Urothelium cell line (cell line): ENCODE data around the gene CITED2.
A peak's percentile ranks its signal among the peaks of the same experiment; 100 is the strongest.

Experiments
- DNase-seq: peaks from one replicate; pipeline ENCODE4 v3.0.0; 2011; ENCODE audit warnings: low spot score, mixed read lengths
- FAIRE-seq: peaks from 2 replicates; lab custom pipeline; 2011; peaks lifted over from hg19 to GRCh38; lab: Jason Lieb, UNC

CITED2 gene

DNA sequence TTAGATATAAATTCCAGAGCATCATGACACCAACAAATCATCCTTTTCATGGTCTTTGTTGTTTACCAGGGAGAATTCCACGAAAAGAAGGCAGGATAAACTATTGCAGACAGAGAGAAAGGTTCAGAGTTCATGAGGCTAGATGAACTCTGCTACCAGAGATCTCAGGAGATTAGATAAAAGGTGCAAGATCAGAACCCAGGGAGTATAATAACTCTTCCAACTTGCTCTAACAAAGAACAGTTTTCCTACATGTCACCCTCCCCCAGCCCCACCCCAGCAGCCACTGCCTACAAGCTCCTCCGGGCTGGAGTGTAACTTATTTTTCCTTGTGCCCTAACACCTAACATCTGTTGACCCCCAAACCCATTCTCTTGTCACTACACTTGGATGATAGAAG is 13.9 kb upstream of the CITED2 start:
- no peak for DNase-seq
- FAIRE-seq = no peak

DNA sequence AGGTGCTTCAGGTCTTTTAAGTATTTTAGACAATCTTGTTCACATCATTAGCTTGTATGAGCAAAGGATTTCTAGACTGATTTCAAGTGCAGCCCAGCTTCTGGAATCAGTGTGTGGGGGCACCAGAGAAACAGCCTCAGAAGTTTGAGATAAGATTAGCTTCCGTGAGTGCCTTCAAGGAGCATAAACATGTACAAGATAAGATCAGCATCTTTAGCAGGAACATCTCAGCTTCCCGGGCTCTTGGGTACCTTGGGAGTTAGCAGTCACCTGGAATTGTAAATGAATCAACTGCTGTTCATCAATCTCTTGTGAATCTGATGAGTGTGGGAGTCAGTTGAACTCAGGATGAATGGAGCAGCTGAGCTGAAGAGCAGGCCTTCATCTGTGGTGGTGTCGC is 12.0 kb upstream of the CITED2 start:
- FAIRE-seq = no peak
- DNase-seq = no peak

DNA sequence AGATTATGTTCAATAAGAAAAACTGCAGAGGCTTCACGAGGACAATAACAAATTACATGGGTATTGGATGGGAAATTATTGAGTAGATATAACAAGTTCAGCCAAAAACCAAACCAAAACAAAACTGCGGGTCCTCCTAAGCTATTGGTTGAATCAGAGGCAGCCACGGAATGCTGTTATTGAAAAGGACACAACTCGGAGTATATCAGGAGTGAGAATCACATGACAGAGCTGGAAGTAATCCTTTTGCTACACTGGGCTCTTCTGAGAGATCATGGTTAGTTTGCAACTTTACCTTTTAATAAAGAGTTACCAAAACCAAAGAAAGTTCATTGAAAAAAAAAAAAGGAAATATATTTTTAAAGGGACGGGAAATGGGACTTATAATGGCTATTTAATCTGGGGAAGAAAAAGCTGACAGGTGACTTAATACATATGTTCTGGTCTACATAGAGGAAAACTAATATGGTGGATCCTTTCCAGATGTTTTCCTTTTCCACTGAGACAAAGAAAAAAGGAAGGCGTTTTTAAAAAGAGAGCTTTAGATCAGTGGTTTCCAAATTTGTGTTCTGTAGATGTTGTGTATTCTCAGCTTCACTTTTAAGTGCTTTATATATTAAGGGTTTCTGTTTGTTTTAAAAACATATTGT is 6.9 kb upstream of the CITED2 start:
- FAIRE-seq = no peak
- DNase-seq = no peak

DNA sequence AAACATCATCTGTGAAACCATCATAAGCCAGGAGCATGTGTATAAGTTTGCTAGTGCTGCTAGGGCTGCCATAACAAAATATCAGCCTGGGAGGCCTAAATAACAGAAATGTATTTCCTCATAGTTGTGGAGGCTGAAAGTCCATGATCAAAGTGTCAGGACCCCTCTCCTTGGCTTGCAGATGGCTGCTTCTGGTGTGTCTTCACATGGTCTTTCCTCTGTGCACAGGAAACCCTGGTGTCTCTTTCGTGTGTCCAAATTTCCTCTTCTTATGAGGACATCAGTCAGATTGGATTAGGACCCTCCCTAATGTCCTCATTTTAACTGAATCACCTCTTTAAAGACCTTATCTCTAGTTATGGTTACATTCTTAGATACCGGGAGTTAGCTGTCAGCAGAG is 6.2 kb upstream of the CITED2 start:
- no peak for FAIRE-seq
- DNase-seq = no peak

DNA sequence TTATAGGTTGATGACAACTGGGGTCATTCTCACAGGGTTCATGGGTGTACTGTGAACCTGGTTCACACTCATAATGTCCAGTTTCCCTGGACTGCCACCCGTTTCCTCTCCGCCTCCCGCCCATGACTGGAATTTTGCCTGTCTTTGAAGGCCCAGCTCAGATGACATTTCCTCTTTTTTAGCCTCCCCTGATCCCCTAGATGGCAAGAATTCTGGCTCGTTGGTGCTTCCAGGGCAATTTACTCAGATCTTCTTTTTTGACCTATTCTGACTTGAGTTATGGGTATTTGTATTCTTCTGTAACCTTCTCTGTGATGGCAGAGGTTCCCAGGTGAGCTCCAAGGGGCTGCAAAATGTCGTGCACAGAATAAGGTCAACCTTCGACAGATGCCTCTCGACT is 5.7 kb upstream of the CITED2 start:
- DNase-seq (no peak), FAIRE-seq (no peak)

- DNase-seq (peak; percentile 55), FAIRE-seq (no peak)
Measured at GRCh38 chr6:139378882-139379341, 4.5 kb upstream of the CITED2 start.

DNA sequence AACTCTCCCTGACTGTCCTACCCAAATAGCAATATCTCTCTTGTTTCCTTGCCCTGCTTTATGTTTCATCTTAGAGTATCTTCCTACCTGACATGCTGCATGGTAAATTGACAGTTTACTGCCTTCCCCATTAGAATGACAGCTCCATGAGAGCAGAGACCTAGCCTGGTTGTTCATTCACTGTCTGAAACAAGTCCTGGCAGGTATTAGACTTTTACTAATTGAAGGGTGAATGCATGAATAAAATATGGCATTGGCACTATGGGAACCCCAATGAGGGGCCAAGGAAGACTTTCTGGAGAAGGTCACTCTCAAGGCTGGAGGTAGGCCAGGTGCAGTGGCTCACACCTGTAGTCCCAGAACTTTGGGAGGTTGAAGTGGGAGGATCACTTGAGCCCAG is 3.8 kb upstream of the CITED2 start:
- no peak for DNase-seq
- no peak for FAIRE-seq

DNA sequence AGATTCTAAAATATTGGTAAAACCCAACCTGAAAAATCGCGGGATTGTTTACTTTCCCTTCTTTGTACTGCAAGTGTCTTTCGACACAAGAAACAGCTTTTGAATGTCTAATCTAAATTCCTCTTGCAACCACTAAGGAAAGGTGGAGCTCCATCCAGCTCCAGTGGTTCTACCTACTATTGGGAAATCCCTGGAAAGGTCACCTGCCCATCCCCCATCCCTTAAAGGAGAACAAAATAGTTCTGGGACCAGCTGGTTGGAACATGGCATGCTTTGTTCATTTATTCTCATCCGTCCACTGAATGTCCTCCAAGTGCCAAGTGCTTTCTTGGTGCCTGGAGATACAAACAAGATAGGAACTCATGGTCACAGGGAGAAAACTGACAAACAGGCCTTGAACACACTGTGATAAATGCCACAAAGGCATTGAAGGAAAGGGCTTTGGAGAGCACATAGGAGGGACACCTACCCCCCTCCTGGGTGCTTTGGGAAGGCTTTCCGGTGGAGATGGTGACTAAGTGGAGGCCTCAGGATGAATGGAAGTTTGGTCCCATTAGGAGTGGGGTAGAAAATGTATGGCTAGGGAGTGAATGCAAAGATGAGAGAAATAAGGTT is 2.3 kb upstream of the CITED2 start:
- DNase-seq (peak; percentile 45), FAIRE-seq (no peak)

- peak; percentile 27 for DNase-seq
- FAIRE-seq = no peak
Measured at GRCh38 chr6:139376017-139376330, 1.5 kb upstream of the CITED2 start.

GRCh38 chr6:139375226-139376016 is 973 bp upstream of the CITED2 start:
- peak; percentile 84 for DNase-seq
- FAIRE-seq = no peak

DNA sequence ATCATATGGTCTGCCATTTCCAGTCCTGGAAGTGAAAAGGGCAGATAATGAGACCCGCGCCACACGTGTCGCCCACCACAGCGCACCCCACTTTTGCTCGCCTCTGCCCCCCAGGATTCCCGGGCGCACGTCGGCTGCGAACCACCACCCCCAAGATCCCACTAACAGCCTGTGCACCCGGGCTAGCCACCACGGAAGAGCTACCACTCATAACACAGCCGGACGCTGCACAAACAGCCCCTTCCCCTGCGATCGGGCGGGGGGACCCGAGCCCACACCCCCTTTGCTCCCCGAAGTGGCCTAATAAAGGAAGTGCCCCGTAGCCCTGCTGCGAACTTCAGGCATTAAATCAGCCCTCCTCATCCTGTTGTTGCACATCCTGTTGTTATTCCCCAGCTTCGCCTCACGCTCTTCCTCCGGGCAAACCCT is 506 bp downstream of the CITED2 start:
- DNase-seq = no peak
- FAIRE-seq = no peak

- peak; percentile 38 for DNase-seq
- no peak for FAIRE-seq
Measured at GRCh38 chr6:139373154-139373927, 1.1 kb downstream of the CITED2 start.

DNA sequence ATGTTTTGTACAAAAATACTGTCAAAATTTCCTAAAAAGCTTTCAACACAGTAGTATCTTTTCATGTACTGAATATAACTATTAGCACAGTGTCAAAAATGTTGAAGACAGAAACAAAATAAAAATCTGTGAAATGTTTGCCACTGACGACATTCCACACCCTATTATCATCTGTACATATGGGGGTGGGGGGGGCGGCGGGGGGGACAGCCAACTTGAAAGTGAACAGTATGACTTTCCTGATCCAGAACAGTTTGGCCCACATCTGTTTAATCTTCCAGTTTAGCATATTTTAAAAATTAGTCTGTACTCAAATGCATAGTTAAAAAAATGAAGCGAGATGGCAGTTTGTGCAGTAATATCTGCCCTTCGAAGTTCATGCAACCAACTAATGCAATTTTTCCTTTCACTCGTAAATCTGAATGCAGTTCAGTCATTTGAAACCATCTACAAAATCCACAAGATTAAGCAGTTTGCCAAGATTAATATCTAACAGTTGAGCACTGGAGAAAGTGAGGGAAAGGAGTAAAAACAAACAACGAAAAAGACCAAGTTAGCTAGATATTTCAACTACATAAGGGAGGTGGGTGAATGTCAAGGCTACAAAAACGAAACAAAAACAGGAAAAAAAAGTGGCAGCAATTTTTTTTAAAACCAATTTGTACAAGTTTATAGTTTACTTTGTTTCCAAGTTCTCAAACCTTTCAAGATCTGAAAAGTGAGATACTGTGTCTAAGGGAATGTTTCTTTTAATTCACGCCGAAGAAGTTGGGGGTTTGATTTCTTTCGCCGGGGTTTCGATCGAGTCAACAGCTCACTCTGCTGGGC is 1.9 kb downstream of the CITED2 start:
- FAIRE-seq (no peak), DNase-seq (no peak)

DNA sequence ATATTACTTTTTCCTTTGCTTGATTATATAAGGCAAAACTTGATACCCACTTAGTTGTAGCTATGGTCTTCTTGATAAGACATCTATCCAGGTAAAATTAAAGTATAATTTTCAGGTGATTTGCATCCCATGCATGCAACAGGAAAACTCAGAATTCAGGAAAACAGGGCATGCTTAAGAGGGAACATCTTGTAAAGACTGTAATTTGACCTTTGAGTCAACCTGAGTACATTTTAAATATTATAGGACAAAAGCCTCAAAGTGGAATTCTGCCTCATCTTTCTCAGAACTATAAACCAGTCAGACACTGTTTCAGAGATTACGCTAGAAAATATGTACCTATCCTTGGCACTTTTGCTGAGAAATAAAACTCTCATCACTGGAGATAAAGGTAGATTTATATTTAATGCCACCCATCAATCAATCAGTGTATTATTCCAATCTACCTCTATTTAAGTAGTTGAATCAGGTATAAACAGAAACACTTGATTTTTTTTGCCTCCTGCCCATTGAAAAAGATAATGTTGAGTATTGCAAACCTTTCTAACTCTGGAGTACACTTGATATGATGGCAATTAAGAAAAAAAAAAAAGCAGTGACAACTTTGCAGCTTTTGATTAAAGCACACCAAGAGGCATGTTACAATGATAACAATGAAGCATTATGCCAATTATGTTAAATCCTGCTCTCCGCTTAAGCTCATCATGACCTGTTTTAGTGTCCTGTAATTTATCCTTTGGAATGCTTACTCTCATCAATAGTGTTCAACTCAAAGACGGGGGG is 2.8 kb downstream of the CITED2 start:
- no peak for FAIRE-seq

DNA sequence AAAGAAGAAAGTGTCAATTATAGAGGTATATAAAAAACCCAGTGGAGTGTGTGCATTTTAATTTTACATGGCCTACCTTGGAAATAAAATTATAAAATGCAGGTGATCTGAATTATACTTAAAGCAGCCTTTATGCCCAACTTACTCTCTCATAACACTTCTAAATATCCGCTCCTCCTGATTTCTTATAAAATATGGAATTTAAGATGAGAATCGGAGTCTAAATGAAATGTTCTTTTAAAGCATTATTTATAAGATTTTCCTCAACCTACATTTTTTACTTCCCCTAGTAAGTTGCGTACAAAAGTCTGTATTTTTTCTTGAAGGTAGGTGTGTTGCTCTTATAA is 3.5 kb downstream of the CITED2 start:
- FAIRE-seq (no peak), DNase-seq (no peak)

More for the DNA sequence above, 2.8 kb downstream of the CITED2 start:
- no peak for DNase-seq

DNA sequence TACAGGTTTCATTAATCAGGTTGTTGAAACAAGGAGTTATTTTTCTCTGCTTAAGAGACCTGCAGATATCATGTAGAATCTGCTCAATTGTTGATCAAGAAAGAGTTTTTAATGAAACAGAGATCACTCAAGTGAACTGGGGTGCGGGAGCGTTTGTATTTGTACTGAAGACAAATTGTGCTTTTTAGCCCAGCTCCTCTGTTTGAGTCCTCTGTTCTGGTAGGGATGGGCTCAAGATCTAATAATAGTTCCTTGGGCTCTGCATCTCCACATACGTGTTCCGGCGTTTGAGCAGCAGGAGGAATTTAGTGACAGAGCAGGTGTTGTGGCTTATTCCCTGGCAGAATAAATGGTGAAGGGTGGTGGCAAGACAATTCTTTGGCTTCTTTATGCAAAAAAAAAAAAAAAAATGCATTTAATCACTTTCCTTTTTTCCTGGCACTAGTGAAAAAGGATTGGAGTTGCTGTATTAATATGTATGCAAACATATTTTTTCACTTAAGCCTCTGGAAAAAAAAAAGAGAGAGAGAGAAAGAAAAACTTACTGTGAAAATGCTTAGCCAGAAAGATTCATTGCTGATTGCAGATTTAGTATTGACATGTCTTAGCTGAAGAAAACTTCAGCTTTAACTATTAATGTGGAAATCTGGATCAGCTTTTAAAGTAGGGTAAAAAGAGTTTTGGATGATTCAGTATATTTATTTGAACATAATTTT is 4.0 kb downstream of the CITED2 start:
- DNase-seq = no peak

DNA sequence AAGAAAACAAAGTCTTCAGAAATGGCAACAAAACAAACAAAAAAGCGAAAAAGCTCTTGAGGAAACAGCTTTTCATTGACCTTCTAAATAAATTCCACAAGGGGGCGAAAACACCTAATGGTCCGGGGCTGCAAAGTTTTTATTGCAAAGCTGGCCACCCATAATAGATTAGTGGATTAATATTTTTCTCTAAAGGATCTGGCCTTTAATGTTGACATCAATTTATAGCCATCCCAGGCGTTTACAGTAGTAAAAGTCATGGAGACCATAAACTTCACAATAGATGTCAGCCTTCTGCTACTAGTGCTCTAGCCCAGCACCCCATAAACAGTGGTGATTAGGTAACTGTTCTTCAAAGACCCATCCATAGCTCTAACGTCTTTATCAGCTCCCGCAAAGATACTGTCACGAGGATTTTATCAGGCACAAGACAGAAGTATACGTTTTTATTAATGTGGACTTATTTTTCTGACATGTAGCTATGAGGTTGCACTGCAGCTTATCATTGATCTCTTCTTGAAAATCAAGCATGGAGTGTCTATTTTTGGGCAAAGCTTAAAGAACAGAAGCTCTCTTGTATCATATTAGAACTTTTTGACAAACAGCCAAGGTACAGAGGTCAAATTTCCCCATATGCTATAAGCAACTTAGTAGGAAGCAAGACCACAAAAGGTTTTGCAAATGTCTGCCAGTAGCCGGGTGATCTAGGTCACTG is 4.7 kb downstream of the CITED2 start:
- FAIRE-seq (no peak), DNase-seq (peak; percentile 29)

More for the DNA sequence above, 4.0 kb downstream of the CITED2 start:
- FAIRE-seq = no peak

GRCh38 chr6:139369068-139369467 is 5.4 kb downstream of the CITED2 start:
- DNase-seq (no peak), FAIRE-seq (no peak)
